Heart right ventricle (tissue), 16 donors: Measurements from ENCODE around the gene RXRB. TPM values are rescaled to one million over a fixed set of nuclear protein-coding genes. Genes with fewer than 3 reads are reported as not detected.

ENCODE experiments used
- ATAC-seq, 8 donors: fragments of 200-7000 bp; cut with Tn5 transposase; one replicate each; pipeline ENCODE4 v1.9.1; 2020; ENCODE audit warnings: mild to moderate bottlenecking in 8 of 8, moderate library complexity in 8 of 8, moderate number of reproducible peaks in 1 of 8
- DNase-seq, 2 donors: peaks; one replicate each; pipeline ENCODE4 v3.0.0-alpha.2; 2020
- H3K27ac ChIP-seq, 10 donors: fragments of 200-600 bp; sonication (generic) in 2 of 10; one replicate each; pipeline versions ENCODE4 v1.5.0 to v1.8.0; 2020 to 2022; ENCODE audit warnings: mild to moderate bottlenecking in 3 of 10
- H3K27me3 ChIP-seq, 7 donors: fragments of 200-600 bp; one replicate each; pipeline ENCODE4 v1.8.0; 2021 to 2022; ENCODE audit warnings: mild to moderate bottlenecking in 2 of 7
- H3K36me3 ChIP-seq, 9 donors: fragments of 200-600 bp; sonication (generic) in 1 of 9; one replicate each; pipeline versions ENCODE4 v1.5.0 to v1.8.0; 2020 to 2022; ENCODE audit warnings: mild to moderate bottlenecking in 2 of 9
- H3K4me1 ChIP-seq, 9 donors: fragments of 200-600 bp; sonication (generic) in 1 of 9; one replicate each; pipeline versions ENCODE4 v1.5.0 to v1.8.0; 2020 to 2022; ENCODE audit warnings: mild to moderate bottlenecking in 4 of 9
- H3K4me3 ChIP-seq, 10 donors: fragments of 200-600 bp; sonication (generic) in 2 of 10; one replicate each; pipeline versions ENCODE4 v1.5.0 to v1.8.0; 2020 to 2022; ENCODE audit warnings: mild to moderate bottlenecking in 7 of 10, moderate library complexity in 2 of 10
- H3K9me3 ChIP-seq, 11 donors: fragments of 200-600 bp in 10 of 11; sonication (generic) in 2 of 11; one replicate each; pipeline versions ENCODE4 v1.5.0 to v1.8.0; 2013 to 2022; ENCODE audit warnings: mild to moderate bottlenecking in 2 of 11, control low read depth in 1 of 11, moderate library complexity in 1 of 11
- WGBS, 2 donors: extraction: QIAGEN DNeasy Blood & Tissue Kit; methylation state at CpG; one replicate each; pipeline ENCODE4 v1.1.7; 2013; ENCODE audit warnings: inconsistent platforms in 1 of 2; 5-methylcytosine and 5-hydroxymethylcytosine counted together
- intact Hi-C, 10 donors: fragments of 100-400 bp; cut with DNase I; formaldehyde crosslinking; loops; one replicate each; pipeline versions ENCODE4 v1.11.1 to v1.14.2; 2022
- polyA plus RNA-seq, 2 donors: library from polyadenylated mRNA; stranded (reverse); fragments of 200-250 nt; gene quantifications; one replicate each; pipeline ENCODE4 v1.2.3, GENCODE V29; 2013
- total RNA-seq, 10 donors: library from RNA; stranded (reverse); fragmentation: NEBNext Ultra II Directional in 3 of 10; extraction: Animal tissue kit (Norgen Biotek cat#: 25700) in 3 of 10; gene quantifications; one replicate each; pipeline versions ENCODE4 v1.2.1 to v1.2.4, GENCODE V29; 2021 to 2023
- TF ChIP-seq, protein P1 (sequence below), 9 donors: fragments of 200-600 bp; sonication (generic) in 2 of 9; IDR thresholded peaks; one replicate each; pipeline versions ENCODE4 v1.5.0 to v1.8.0; 2021 to 2022; ENCODE audit warnings: antibody characterized with exemption in 9 of 9, mild to moderate bottlenecking in 5 of 9, moderate library complexity in 1 of 9
- donor health status: Arrhythmogenic right ventricular cardiomyopathy.
- donor health status: ischemic (EF 13 %, LVEDD 7.1; RV severe dilation, severe dysfunction).
- donor health status: healthy with polysubstance abuse.
- donor health status: DM: no; HTN: yes; CAD: no.
- donor health status: DM: no; HTN: no; CAD: no.
- donor health status: ischemic (EF 25% LVEDD 6.9; RV normal size, moderate dysfunction).
- donor health status: ischemic (EF 25% LVEDD 5.7; RV mildly dilated, moderate dysfunction).
- donor health status: healthy.
- donor health status: DM: yes; HTN: yes; CAD: no.
- donor health status: Ischemic cardiomyopathy.
- donor health status: ischemic (EF 35%, LVEDD 5.7; RV mildly dilated, moderate dysfunction).
- donor health status: nonischemic (EF 11% LVEDD 7.7; RV severe dilation, severe dysfunction).
- donor health status: DM: yes; HTN: yes; CAD: no.
- donor health status: PGD.
- donor health status: ischemic (EF 29% LVEDD 5.4; RV normal size, mild dysfunction).
- donor health status: nonischemic (EF 23%, LVEDD 6.1; RV moderate dilation, normal function).

RXRB gene
- total and polyA plus RNA-seq, 12 donors: 22.2 to 40.7 (median 33.2) TPM

DNA sequence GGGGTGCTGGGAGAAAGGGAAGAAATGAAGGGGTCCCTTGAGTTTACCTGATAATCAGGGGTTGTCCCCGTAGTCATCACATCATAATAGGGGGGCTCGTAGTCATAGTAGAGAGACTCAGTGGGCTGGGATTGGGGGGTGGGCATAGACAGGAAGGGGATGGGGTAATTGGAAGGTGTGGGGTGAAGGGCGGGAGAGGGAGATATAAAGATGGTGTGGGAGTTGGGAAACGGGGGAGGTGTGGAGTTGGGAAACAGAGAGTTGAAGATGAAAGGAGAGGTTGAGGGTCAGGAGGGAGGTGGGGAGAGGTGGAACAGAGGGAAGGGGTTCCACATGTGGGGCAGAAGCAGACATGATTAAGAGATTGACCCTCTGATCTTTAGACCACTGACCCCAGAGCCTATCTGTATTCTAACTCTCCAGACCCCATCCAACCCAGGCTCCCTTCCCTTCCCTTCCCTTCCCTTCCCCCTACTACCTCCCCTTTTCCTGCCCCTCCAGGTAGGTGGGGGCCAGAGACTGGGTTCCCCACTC lies 14.7 kb downstream of the RXRB start:
- intact Hi-C loops: no loop called here
- 72 to 95% methylated on average over 4 of the region's 4 CpGs for WGBS, 2 donors
- Histone ChIP-seq H3K27me3 (peaks cover 0 to 11% (median 0%) of the 10 kb centered on the region in 7 donors), H3K36me3 (no peaks in the 10 kb centered on the region), H3K4me1 (peaks cover 0 to 11% (median 0%) of the 10 kb centered on the region in 9 donors), H3K4me3 (no peak overlapping the region), H3K27ac (no peak overlapping the region), H3K9me3 (peaks cover 0 to 3% (median 0%) of the 10 kb centered on the region in 11 donors)
- DNase-seq (no peak), ATAC-seq (no peak)
- TF ChIP-seq, protein P1, sequence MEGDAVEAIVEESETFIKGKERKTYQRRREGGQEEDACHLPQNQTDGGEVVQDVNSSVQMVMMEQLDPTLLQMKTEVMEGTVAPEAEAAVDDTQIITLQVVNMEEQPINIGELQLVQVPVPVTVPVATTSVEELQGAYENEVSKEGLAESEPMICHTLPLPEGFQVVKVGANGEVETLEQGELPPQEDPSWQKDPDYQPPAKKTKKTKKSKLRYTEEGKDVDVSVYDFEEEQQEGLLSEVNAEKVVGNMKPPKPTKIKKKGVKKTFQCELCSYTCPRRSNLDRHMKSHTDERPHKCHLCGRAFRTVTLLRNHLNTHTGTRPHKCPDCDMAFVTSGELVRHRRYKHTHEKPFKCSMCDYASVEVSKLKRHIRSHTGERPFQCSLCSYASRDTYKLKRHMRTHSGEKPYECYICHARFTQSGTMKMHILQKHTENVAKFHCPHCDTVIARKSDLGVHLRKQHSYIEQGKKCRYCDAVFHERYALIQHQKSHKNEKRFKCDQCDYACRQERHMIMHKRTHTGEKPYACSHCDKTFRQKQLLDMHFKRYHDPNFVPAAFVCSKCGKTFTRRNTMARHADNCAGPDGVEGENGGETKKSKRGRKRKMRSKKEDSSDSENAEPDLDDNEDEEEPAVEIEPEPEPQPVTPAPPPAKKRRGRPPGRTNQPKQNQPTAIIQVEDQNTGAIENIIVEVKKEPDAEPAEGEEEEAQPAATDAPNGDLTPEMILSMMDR (IDR thresholded peaks at IDR 0.05): no peak

DNA sequence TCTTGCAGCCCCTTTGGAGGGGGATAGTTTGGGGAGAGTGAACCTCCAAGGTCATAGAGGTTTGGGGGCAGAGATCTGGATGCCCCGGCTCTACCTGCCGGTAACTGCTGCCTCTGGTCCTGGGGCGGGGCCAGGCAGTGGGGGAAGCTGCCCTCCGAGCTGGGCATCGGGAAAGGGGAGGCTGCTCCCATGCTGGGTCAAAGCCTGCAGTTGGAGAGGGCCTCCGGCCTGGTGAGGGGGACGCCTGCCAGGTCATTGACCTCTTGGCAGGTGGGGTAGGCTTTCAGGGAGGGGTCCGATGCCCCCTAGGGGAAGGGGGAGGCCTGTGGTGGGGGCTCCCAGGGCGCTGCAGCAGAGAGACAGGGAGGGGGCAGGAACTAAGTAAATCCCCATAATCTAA lies 15.3 kb downstream of the RXRB start:
- Histone ChIP-seq H3K27ac (no peak overlapping the region), H3K36me3 (no peaks in the 10 kb centered on the region), H3K9me3 (peaks cover 0 to 3% (median 0%) of the 10 kb centered on the region in 11 donors), H3K4me3 (no peak overlapping the region), H3K4me1 (peaks cover 0 to 11% (median 0%) of the 10 kb centered on the region in 9 donors), H3K27me3 (peaks cover 0 to 7% (median 0%) of the 10 kb centered on the region in 7 donors)
- DNase-seq (no peak), ATAC-seq (no peak)
- WGBS, 2 donors: 86 to 87% methylated on average over 9 of the region's 9 CpGs
- TF ChIP-seq, protein P1 (IDR thresholded peaks at IDR 0.05): no peak
- intact Hi-C loops: no loop called here

DNA sequence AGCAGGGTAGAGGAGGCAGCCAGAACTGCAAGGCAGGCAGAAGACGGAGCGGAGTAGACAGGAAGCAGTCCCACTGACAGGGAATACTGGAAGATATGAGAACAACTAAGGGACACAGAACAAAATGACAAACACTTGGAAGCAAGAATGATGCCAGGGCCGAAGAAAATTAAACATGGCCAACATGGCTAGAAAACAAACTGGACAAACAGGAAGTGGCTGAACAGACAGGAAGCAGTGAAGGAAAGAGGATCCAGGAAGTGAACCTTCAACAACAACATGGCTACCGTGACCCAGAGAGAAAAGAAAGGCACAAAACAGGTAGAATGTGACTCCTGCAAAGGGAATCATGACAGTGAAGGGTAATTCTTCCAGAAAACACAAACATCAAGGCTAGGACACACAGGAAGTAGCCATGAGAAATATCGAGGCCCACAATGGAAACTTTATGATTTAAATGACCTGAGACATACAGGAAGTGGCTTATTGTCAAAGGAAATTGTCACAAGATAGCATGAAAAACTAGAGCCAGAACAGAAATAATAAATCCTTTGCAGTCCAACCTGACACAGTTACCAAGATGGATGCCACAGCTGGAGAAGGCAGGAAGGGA lies 17.3 kb downstream of the RXRB start:
- ATAC-seq: no peak
- TF ChIP-seq, protein P1 (IDR thresholded peaks at IDR 0.05): no peak
- peaks cover 0 to 11% (median 0%) of the 10 kb centered on the region in 9 donors for H3K4me1 ChIP-seq
- peak overlapping the region in 2 of 10 donors; percentile 1 to 65 for H3K27ac ChIP-seq
- 70 to 76% methylated on average over 5 of the region's 5 CpGs for WGBS, 2 donors
- intact Hi-C loops: no loop called here
- H3K4me3 ChIP-seq: no peak overlapping the region
- H3K36me3 ChIP-seq: no peaks in the 10 kb centered on the region
- DNase-seq: no peak
- peaks cover 0 to 3% (median 0%) of the 10 kb centered on the region in 11 donors for H3K9me3 ChIP-seq
- no peaks in the 10 kb centered on the region for H3K27me3 ChIP-seq

DNA sequence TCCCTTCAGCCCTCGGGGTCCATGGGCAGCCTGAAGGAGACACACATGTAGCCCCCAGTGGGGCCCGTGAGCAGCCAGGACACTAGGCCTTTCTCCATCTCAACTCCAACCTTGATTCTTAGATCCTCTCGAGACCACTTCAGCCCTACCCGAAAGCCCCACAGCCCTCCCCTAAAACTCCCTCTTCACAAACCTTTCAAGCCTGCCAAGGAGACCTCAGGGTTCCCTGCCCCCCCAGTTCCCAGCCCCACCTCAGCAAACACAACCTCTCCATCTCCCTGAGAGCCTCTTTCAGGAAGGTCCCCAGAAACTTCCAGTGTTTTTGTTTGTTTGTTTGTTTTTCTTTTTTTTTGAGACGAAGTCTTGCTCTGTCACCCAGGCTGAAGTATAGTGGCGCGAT lies 19.3 kb downstream of the RXRB start:
- ATAC-seq (no peak), DNase-seq (no peak)
- WGBS, 2 donors: 86 to 94% methylated on average over 7 of the region's 7 CpGs
- TF ChIP-seq, protein P1 (IDR thresholded peaks at IDR 0.05): no peak
- intact Hi-C loops: no loop called here
- H3K4me3 ChIP-seq: no peak overlapping the region
- H3K36me3 ChIP-seq: no peaks in the 10 kb centered on the region
- no peaks in the 10 kb centered on the region for H3K27me3 ChIP-seq
- peaks cover 0 to 11% (median 0%) of the 10 kb centered on the region in 9 donors for H3K4me1 ChIP-seq
- no peak overlapping the region for H3K27ac ChIP-seq
- H3K9me3 ChIP-seq: peaks cover 0 to 3% (median 0%) of the 10 kb centered on the region in 11 donors
